Uterus (tissue), 4 donors: ENCODE data around the gene HOXC13. TPM values are rescaled to one million over a fixed set of nuclear protein-coding genes. Genes with fewer than 3 reads are reported as not detected.

Experiments
- DNase-seq, 2 donors: peaks; one replicate each; pipeline ENCODE4 v3.0.0-alpha.2; 2019 to 2020
- H3K27ac ChIP-seq, 2 donors: fragments of 200-600 bp; sonication (generic); 1 replicate in 1 of 2; 2 replicates in 1 of 2; pipeline ENCODE4 v1.5.1; 2016 to 2018
- H3K27me3 ChIP-seq, 2 donors: fragments of 200-600 bp; sonication (generic); one replicate each; pipeline ENCODE4 v1.5.1; 2018 to 2019; ENCODE audit warnings: control low read depth in 1 of 2
- H3K36me3 ChIP-seq, 2 donors: fragments of 200-600 bp; sonication (generic); one replicate each; pipeline ENCODE4 v1.5.1; 2019; ENCODE audit warnings: control low read depth in 1 of 2
- H3K4me1 ChIP-seq, 2 donors: fragments of 200-600 bp; sonication (generic); one replicate each; pipeline ENCODE4 v1.5.1; 2018 to 2019; ENCODE audit warnings: control low read depth in 1 of 2
- H3K4me3 ChIP-seq, 2 donors: fragments of 200-600 bp; sonication (generic); 1 replicate in 1 of 2; 2 replicates in 1 of 2; pipeline ENCODE4 v1.5.1; 2018 to 2019; ENCODE audit warnings: mild to moderate bottlenecking in 1 of 2
- H3K9me3 ChIP-seq, 2 donors: fragments of 200-600 bp; sonication (generic); one replicate each; pipeline ENCODE4 v1.5.1; 2019; ENCODE audit warnings: control low read depth in 1 of 2
- CTCF ChIP-seq, 4 experiments: fragments of 200-600 bp in 2 of 4; fragments of 450-650 bp in 2 of 4; sonication (generic) in 2 of 4; IDR thresholded peaks; one replicate each; pipeline ENCODE4 v1.5.1; 2016 to 2019; ENCODE audit warnings: antibody characterized with exemption in 4 of 4, mild to moderate bottlenecking in 2 of 4, moderate library complexity in 1 of 4
- POLR2A ChIP-seq, 2 donors: fragments of 450-650 bp; IDR thresholded peaks; one replicate each; pipeline ENCODE4 v1.6.1; 2016; ENCODE audit warnings: antibody characterized with exemption in 2 of 2, mild to moderate bottlenecking in 1 of 2, moderate library complexity in 1 of 2
- intact Hi-C: fragments of 100-400 bp; cut with DNase I; formaldehyde crosslinking; loops from one replicate; pipeline ENCODE4 v1.15.1; 2023; ENCODE audit warnings: low total_unique reads
- total RNA-seq, 4 donors: library from RNA; depleted of rRNA in 3 of 4; stranded (reverse); fragments of >200 nt in 3 of 4; gene quantifications; one replicate each; pipeline versions ENCODE4 v1.1.0 to v1.2.4, GENCODE V29; 2014 to 2023
- donor health status: DM: yes; HTN: yes; CAD: no.

Gene HOXC13
- total RNA-seq, 4 donors from 2014 or later: not detected

- DNase-seq: peak in 1 of 2 donors; percentile 13
- no peak overlapping the region for H3K4me3 ChIP-seq
- intact Hi-C loops: no loop called here
- H3K4me1 ChIP-seq: no peaks in the 10 kb centered on the region
- H3K9me3 ChIP-seq: no peaks in the 10 kb centered on the region
- peaks cover 31 to 84% of the 10 kb centered on the region in 2 donors for H3K27me3 ChIP-seq
- no peak overlapping the region for H3K27ac ChIP-seq
- H3K36me3 ChIP-seq: no peaks in the 10 kb centered on the region
- no peak for TF ChIP-seq POLR2A (IDR thresholded peaks at IDR 0.05)
- TF ChIP-seq CTCF (IDR thresholded peaks at IDR 0.05): no peak
These were observed 14.5 kb downstream of the HOXC13 start for GRCh38 chr12:53952871-53953734.

- no peak for TF ChIP-seq CTCF (IDR thresholded peaks at IDR 0.05)
- no peak for TF ChIP-seq POLR2A (IDR thresholded peaks at IDR 0.05)
- H3K27me3 ChIP-seq: peaks cover 32 to 88% of the 10 kb centered on the region in 2 donors
- no peak for DNase-seq
- no peak overlapping the region for H3K27ac ChIP-seq
- no peaks in the 10 kb centered on the region for H3K9me3 ChIP-seq
- intact Hi-C loops: no loop called here
- H3K4me3 ChIP-seq: no peak overlapping the region
- no peaks in the 10 kb centered on the region for H3K4me1 ChIP-seq
- H3K36me3 ChIP-seq: no peaks in the 10 kb centered on the region
These were observed 15.4 kb downstream of the HOXC13 start for GRCh38 chr12:53953831-53954693.

DNA sequence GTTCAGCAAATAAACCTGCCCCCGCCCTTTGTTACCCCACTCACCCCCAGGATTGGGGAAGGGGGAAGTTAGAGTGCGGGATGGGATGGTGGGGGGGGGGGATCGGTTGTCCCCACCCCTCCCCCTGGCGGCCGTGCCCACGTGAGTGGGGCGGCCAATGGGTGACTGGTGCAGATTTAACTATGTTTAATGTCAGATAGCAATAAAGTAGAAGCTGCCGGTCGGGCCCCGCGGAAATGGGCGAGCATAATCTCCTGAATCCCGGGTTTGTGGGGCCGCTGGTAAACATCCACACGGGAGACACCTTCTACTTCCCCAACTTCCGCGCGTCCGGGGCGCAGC lies 16.0 kb downstream of the HOXC13 start, which contains the start of gene HOXC12:
TSS of gene HOXC12 (plus strand) at position 210 of the 342 bp plus-strand sequence. CDS start at position 237, 27 bp downstream.
- H3K4me1 ChIP-seq: no peaks in the 10 kb centered on the region
- no peak within 1 kb of the TSS for H3K4me3 ChIP-seq
- peaks cover 38 to 87% of the 10 kb centered on the region in 2 donors for H3K27me3 ChIP-seq
- H3K36me3 ChIP-seq: no peaks in the 10 kb centered on the region
- TF ChIP-seq POLR2A (IDR thresholded peaks at IDR 0.05) (no peak), CTCF (IDR thresholded peaks at IDR 0.05) (no peak)
- peak in 1 of 2 donors; percentile 11 for DNase-seq
- H3K27ac ChIP-seq: no peak within 1 kb of the TSS
- H3K9me3 ChIP-seq: no peaks in the 10 kb centered on the region
- intact Hi-C loops: no loop called here

DNA sequence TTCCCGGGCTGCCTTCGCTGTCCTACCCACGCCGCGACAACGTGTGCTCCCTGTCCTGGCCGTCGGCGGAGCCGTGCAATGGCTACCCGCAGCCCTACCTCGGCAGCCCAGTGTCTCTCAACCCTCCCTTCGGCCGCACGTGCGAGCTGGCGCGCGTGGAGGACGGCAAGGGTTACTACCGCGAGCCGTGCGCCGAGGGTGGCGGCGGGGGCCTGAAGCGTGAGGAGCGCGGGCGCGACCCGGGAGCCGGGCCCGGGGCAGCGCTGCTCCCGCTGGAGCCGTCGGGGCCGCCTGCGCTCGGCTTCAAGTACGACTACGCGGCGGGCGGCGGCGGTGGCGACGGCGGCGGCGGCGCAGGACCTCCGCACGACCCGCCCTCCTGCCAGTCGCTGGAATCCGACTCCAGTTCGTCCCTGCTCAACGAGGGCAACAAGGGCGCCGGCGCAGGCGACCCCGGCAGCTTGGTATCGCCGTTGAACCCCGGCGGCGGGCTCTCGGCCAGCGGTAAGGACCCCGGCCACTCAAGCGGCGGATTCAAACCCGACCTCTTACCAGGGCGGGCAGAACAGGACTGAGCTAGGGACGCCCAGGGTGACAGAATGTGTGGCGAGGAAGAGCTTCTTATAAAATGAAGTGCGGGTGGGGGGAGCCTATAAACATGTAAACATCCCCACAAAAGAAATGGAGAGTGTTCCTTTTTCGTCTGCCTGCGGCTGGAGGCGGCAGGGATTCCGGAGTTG lies 16.6 kb downstream of the HOXC13 start:
- Histone ChIP-seq H3K4me3 (no peak overlapping the region), H3K36me3 (no peaks in the 10 kb centered on the region), H3K27ac (no peak overlapping the region), H3K9me3 (no peaks in the 10 kb centered on the region), H3K4me1 (no peaks in the 10 kb centered on the region), H3K27me3 (peaks cover 39 to 87% of the 10 kb centered on the region in 2 donors)
- peak in 1 of 2 donors; percentile 11 for DNase-seq
- TF ChIP-seq CTCF (IDR thresholded peaks at IDR 0.05) (no peak), POLR2A (IDR thresholded peaks at IDR 0.05) (no peak)
- intact Hi-C loops: no loop called here
